Measurements from ENCODE around the gene PTCH2. TPM values are rescaled to one million over a fixed set of nuclear protein-coding genes. Genes with fewer than 3 reads are reported as not detected.

PTCH2 gene
- total and polyA plus RNA-seq, 2 of the 13 experiments (the other 11 are each of a cell fraction or from before 2014, with no cell fraction given): 0.60 to 1.5 TPM

DNA sequence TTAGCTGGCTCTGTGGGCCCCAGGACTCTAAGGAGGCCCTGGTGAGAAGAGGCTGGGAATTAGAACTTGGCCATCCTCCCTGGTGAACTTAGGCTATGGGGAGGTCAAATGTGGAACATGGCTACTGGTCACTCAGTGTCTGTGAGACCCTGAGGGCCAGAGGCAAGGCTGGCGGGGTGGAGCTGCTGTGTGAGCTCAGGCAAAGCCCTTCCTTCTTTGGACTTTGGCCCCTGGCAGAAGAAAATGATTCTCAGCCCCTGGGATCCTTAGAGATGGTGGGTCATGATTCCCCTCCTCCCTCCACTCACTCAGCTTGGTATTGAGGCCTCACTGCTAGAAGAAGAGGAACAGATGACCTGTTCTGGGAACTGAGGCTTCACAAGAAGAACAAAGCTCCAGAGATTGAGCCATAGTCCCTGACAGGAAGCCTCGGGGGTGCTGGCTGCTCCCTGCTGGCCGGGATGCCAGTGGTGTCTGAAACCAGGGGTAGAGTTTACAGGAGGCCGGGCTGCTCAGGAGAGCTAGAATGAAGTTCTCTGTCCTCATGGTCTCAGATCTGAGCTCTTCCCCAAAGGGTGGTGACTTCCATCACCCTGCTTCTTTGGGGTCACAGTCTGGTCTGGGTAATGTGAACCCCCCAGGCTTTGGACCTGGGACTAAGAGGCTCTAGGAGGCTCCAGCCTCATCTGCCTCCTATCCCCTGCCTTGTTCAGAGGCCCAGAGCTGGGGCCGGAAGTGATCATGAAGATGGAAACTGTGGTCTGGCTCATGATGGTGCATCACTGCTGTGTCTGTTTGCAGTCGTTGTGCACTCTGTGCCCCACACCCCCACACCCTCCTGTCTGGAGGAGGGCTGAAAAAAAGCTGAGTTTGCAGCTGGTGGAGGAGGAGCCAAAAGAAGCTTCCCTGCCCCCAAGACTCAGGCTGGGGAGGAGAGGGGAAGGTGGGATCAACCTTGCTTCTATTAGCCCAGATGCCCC, 33.8 kb downstream of the PTCH2 start (continued):
- TF ChIP-seq GRHL1 (CRISPR knock-in tag; conservative IDR thresholded peaks at IDR 0.05) (no peak), ZFP91 (CRISPR knock-in tag; IDR thresholded peaks at IDR 0.05; ENCODE audit: borderline replicate concordance) (no peak), TEAD2 (CRISPR knock-in tag; IDR thresholded peaks at IDR 0.05) (no peak)

DNA sequence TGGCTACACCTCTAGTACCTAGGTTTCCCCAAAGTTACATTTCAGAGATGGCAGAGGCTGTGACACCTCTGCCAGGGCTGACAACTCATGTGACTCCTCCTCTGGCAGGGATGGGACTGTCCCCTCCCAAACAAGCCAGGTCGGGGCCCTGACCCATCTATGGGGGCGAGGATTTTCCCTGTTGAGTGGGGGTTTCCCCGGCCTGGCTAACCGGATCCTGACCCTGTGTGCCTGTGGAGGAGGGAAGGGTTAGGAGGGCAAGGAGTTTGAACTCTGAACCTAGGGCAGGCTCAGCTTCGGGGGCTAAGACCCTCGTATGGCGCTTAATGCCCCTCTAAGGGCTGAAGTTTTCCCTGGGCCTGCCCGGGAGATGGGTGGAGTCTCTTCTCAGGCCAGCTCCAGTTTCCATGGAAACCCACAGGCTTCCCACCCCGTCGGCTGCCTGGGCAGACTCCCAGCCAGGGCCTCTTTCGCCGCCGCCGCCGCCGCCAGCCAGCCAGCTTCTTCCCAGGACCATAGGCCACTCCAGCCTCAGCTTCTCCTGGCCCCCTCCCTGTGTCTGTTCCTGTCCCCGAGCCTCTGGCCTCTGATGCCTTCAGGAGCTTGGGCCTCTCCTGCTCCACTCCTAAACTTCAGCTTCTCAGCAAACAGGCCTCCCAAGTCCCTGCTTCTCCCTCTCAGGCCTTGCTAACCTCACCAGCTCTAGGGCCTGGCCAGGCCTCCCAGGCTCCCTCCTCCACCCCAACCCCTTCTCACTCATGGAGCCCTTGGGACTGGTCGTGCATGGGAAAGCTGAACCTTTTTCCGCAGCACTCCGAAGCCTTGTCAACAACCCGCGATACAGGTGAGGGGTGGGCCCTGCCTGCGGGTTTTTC, 34.8 kb downstream of the PTCH2 start, which contains the start of gene BTBD19:
BTBD19 (plus strand) TSS at position 461 of the 875 bp plus-strand sequence; CDS start at position 759, 298 bp downstream.
- in situ Hi-C loops (cut with HindIII; ENCODE audit: extremely low pct_ligation_motif_present, low pct_unique_long_range_greater_than_20kb): no loop called here
- Histone ChIP-seq H3K4me2 (ENCODE audit: low read depth, low read length) (peak within 1 kb of the TSS; percentile 98), H3K4me1 (ENCODE audit: insufficient read depth, low read length) (peaks cover 72% of the 10 kb centered on the region), H4K20me1 (ENCODE audit: insufficient read depth, low read length) (no peaks in the 10 kb centered on the region), H3K27ac (ENCODE audit: extremely low read length, insufficient read depth, low read length) (peak within 1 kb of the TSS; percentile 100), H3K36me3 (replicated peaks in 1 of 2; ENCODE audit: control insufficient read depth in 1 of 2, insufficient read depth in 2 of 2, low read length in 2 of 2) (peaks cover 0 to 25% of the 10 kb centered on the region in 2 experiments; a peak in 2 of 5 replicates), H3K79me2 (ENCODE audit: insufficient read depth, low read length) (peaks cover 11% of the 10 kb centered on the region), H2AFZ (ENCODE audit: low read length) (no peak within 1 kb of the TSS), H3K9ac (ENCODE audit: insufficient read depth, low read depth, low read length) (peak within 1 kb of the TSS; percentile 99), H3K9me3 (ENCODE audit: low read length) (no peaks in the 10 kb centered on the region), H3K4me3 (replicated peaks in 1 of 3; ENCODE audit: insufficient read depth in 1 of 3, low read depth in 2 of 3, low read length in 3 of 3) (peak within 1 kb of the TSS; percentile 70 to 87 (median 78)), H3K27me3 (ENCODE audit: control insufficient read depth in 1 of 2, insufficient read depth in 2 of 2, low read length in 2 of 2) (no peaks in the 10 kb centered on the region)
- no peak for FAIRE-seq
- ChIA-PET CTCF (ENCODE audit: low intra/inter-chr PET ratio, low total read pairs) (no interaction called here), POLR2A (interaction anchor here (0.8 to 12.9 kb wide), 26 partner anchors 9 to 692 kb away, joined by 3 to 570 read pairs (median 9); partner anchors contain the start of genes BEST4, EIF2B3, HECTD3 and MMACHC)
- intact Hi-C loops (cut with micrococcal nuclease; ENCODE audit: unreplicated experiment): loop anchor here (2.0 kb wide), 2 partner anchors 15 to 19 kb away; no protein-coding TSS in a partner anchor
- WGBS (ENCODE audit: low lambda C conversion rate): 0% methylated on average over 10 of the region's 23 CpGs
- no TSS peak for BruUV-seq (replicated peaks)
- peak; percentile 84 for DNase-seq (ENCODE audit: low spot score)
- peak; percentile 59 for ATAC-seq
- no peak for TF ChIP-seq ZNF235 (CRISPR knock-in tag; IDR thresholded peaks at IDR 0.05; ENCODE audit: borderline replicate concordance)
- TF ChIP-seq ZNF691 (CRISPR knock-in tag; IDR thresholded peaks at IDR 0.05; ENCODE audit: borderline replicate concordance, low read depth): peak; percentile 76; the same call in 1 of the 2 replicates
- peak; percentile 36; the same call in 1 of the 2 replicates for TF ChIP-seq ZC3H4 (CRISPR knock-in tag; IDR thresholded peaks at IDR 0.05; ENCODE audit: borderline replicate concordance)
- TF ChIP-seq SMYD3 (CRISPR knock-in tag; IDR thresholded peaks at IDR 0.05): no peak
- TF ChIP-seq, protein P1, sequence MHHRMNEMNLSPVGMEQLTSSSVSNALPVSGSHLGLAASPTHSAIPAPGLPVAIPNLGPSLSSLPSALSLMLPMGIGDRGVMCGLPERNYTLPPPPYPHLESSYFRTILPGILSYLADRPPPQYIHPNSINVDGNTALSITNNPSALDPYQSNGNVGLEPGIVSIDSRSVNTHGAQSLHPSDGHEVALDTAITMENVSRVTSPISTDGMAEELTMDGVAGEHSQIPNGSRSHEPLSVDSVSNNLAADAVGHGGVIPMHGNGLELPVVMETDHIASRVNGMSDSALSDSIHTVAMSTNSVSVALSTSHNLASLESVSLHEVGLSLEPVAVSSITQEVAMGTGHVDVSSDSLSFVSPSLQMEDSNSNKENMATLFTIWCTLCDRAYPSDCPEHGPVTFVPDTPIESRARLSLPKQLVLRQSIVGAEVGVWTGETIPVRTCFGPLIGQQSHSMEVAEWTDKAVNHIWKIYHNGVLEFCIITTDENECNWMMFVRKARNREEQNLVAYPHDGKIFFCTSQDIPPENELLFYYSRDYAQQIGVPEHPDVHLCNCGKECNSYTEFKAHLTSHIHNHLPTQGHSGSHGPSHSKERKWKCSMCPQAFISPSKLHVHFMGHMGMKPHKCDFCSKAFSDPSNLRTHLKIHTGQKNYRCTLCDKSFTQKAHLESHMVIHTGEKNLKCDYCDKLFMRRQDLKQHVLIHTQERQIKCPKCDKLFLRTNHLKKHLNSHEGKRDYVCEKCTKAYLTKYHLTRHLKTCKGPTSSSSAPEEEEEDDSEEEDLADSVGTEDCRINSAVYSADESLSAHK (CRISPR knock-in tag; IDR thresholded peaks at IDR 0.05; ENCODE audit: borderline replicate concordance): no peak
- TF ChIP-seq GLMP (CRISPR knock-in tag; IDR thresholded peaks at IDR 0.05; ENCODE audit: borderline replicate concordance): no peak

Measured in HepG2 (cell line).